ENCODE data around the gene KCNG3. TPM values are rescaled to one million over a fixed set of nuclear protein-coding genes. Genes with fewer than 3 reads are reported as not detected.

Gene KCNG3
- total RNA-seq, 1 donor from 2014 or later, result 0.89 TPM

- Histone ChIP-seq H3K9me3 (no peaks in the 10 kb centered on the region), H3K4me3 (no peak overlapping the region), H3K27me3 (ENCODE audit: low read depth) (peaks cover 5% of the 10 kb centered on the region), H3K36me3 (no peaks in the 10 kb centered on the region), H3K4me1 (no peaks in the 10 kb centered on the region), H3K27ac (no peak overlapping the region)
- no peak for DNase-seq
- intact Hi-C loops (cut with DNase I), result no loop called here
- TF ChIP-seq CTCF (IDR thresholded peaks at IDR 0.05), result no peak
- ATAC-seq, result no peak
Measured at GRCh38 chr2:42510191-42510590, 16.4 kb upstream of the KCNG3 start.

- no peak for ATAC-seq
- intact Hi-C loops (cut with DNase I), result no loop called here
- peaks cover 5% of the 10 kb centered on the region for H3K27me3 ChIP-seq (ENCODE audit: low read depth)
- no peaks in the 10 kb centered on the region for H3K9me3 ChIP-seq
- no peaks in the 10 kb centered on the region for H3K36me3 ChIP-seq
- DNase-seq, result no peak
- H3K4me3 ChIP-seq, result no peak overlapping the region
- no peak overlapping the region for H3K27ac ChIP-seq
- TF ChIP-seq CTCF (IDR thresholded peaks at IDR 0.05), result no peak
- no peaks in the 10 kb centered on the region for H3K4me1 ChIP-seq
Measured at GRCh38 chr2:42504364-42505230, 10.8 kb upstream of the KCNG3 start.

- ATAC-seq (no peak), DNase-seq (no peak)
- H3K9me3 ChIP-seq, result no peaks in the 10 kb centered on the region
- no peak overlapping the region for H3K4me3 ChIP-seq
- no peaks in the 10 kb centered on the region for H3K4me1 ChIP-seq
- intact Hi-C loops (cut with DNase I), result no loop called here
- peaks cover 5% of the 10 kb centered on the region for H3K27me3 ChIP-seq (ENCODE audit: low read depth)
- TF ChIP-seq CTCF (IDR thresholded peaks at IDR 0.05), result no peak
- H3K27ac ChIP-seq, result no peak overlapping the region
- no peaks in the 10 kb centered on the region for H3K36me3 ChIP-seq
Measured at GRCh38 chr2:42503291-42503690, 9.5 kb upstream of the KCNG3 start.

GRCh38 chr2:42498497-42498896, 4.7 kb upstream of the KCNG3 start:
- intact Hi-C loops (cut with DNase I), result no loop called here
- peaks cover 19% of the 10 kb centered on the region for H3K27me3 ChIP-seq (ENCODE audit: low read depth)
- no peak for DNase-seq
- no peak overlapping the region for H3K4me3 ChIP-seq
- H3K4me1 ChIP-seq, result peaks cover 10% of the 10 kb centered on the region
- no peaks in the 10 kb centered on the region for H3K36me3 ChIP-seq
- no peaks in the 10 kb centered on the region for H3K9me3 ChIP-seq
- H3K27ac ChIP-seq, result no peak overlapping the region
- TF ChIP-seq CTCF (IDR thresholded peaks at IDR 0.05), result no peak
- no peak for ATAC-seq

GRCh38 chr2:42495611-42496010, 1.8 kb upstream of the KCNG3 start:
- H3K4me3 ChIP-seq, result no peak overlapping the region
- no peak for TF ChIP-seq CTCF (IDR thresholded peaks at IDR 0.05)
- DNase-seq (no peak), ATAC-seq (no peak)
- intact Hi-C loops (cut with DNase I), result no loop called here
- no peaks in the 10 kb centered on the region for H3K36me3 ChIP-seq
- H3K27ac ChIP-seq, result no peak overlapping the region
- peaks cover 10% of the 10 kb centered on the region for H3K4me1 ChIP-seq
- H3K27me3 ChIP-seq (ENCODE audit: low read depth), result peaks cover 38% of the 10 kb centered on the region
- no peaks in the 10 kb centered on the region for H3K9me3 ChIP-seq

Data from lower lobe of right lung (tissue), 2 donors.